Hepatocyte (in vitro differentiated cells): Measurements from ENCODE around the gene SDK1. TPM values are rescaled to one million over a fixed set of nuclear protein-coding genes. Genes with fewer than 3 reads are reported as not detected.

Experiments used
- DNase-seq: peaks from one replicate; pipeline ENCODE4 v3.0.0-alpha.2; 2016; ENCODE audit warnings: low spot score
- H2AFZ ChIP-seq: fragments of 200-600 bp; sonication (generic); 2 replicates; pipeline ENCODE4 v1.6.0; 2016; ENCODE audit warnings: antibody characterized with exemption, mild to moderate bottlenecking
- H3K27ac ChIP-seq: fragments of 200-600 bp; sonication (generic); 2 replicates; pipeline ENCODE4 v1.5.1; 2016; ENCODE audit warnings: mild to moderate bottlenecking
- H3K27me3 ChIP-seq: fragments of 200-600 bp; sonication (generic); 2 replicates; pipeline ENCODE4 v1.6.1; 2016
- H3K36me3 ChIP-seq: fragments of 200-600 bp; sonication (generic); replicated peaks from 2 replicates; pipeline ENCODE4 v1.5.1; 2016; ENCODE audit warnings: low read depth; ENCODE audit not compliant: insufficient read depth
- H3K4me1 ChIP-seq: fragments of 200-600 bp; sonication (generic); 2 replicates; pipeline ENCODE4 v1.5.1; 2016; ENCODE audit warnings: mild to moderate bottlenecking, moderate library complexity; ENCODE audit not compliant: insufficient read depth
- H3K4me2 ChIP-seq: fragments of 200-600 bp; sonication (generic); 2 replicates; pipeline ENCODE4 v1.6.0; 2016
- H3K4me3 ChIP-seq: fragments of 200-600 bp; sonication (generic); 2 replicates; pipeline ENCODE4 v1.5.1; 2016; ENCODE audit warnings: mild to moderate bottlenecking
- H3K79me2 ChIP-seq: fragments of 200-600 bp; sonication (generic); 2 replicates; pipeline ENCODE4 v1.6.0; 2017; ENCODE audit warnings: mild to moderate bottlenecking
- H3K9me2 ChIP-seq: fragments of 200-600 bp; sonication (generic); replicated peaks from 2 replicates; pipeline ENCODE4 v1.6.0; 2017; ENCODE audit warnings: mild to moderate bottlenecking; ENCODE audit not compliant: insufficient read depth
- H3K9me3 ChIP-seq: fragments of 200-600 bp; sonication (generic); 2 replicates; pipeline ENCODE4 v1.5.1; 2016; ENCODE audit warnings: low read depth, mild to moderate bottlenecking
- H4K20me1 ChIP-seq: fragments of 200-600 bp; sonication (generic); 2 replicates; pipeline ENCODE4 v1.6.0; 2016; ENCODE audit warnings: mild to moderate bottlenecking; ENCODE audit not compliant: insufficient read depth, poor library complexity, severe bottlenecking
- CTCF ChIP-seq: fragments of 200-600 bp; sonication (generic); IDR thresholded peaks from 2 replicates; pipeline ENCODE4 v1.5.1; 2016; ENCODE audit warnings: antibody characterized with exemption, mild to moderate bottlenecking; ENCODE audit not compliant: poor library complexity
- EZH2 ChIP-seq: fragments of 200-600 bp; sonication (generic); IDR thresholded peaks from 2 replicates; pipeline ENCODE4 v1.6.1; 2016; ENCODE audit warnings: antibody characterized with exemption, mild to moderate bottlenecking, borderline replicate concordance
- EZH2phosphoT487 ChIP-seq: fragments of 200-600 bp; sonication (generic); IDR thresholded peaks from one replicate; pipeline ENCODE4 v1.6.1; 2018; ENCODE audit warnings: antibody characterized with exemption, mild to moderate bottlenecking, low read depth, moderate library complexity; ENCODE audit not compliant: unreplicated experiment, severe bottlenecking
- WGBS: methylation state at CpG from one replicate; pipeline ENCODE4 v1.1.6; 2016; ENCODE audit warnings: low lambda C conversion rate; ENCODE audit errors: missing lambda C conversion rate; 5-methylcytosine and 5-hydroxymethylcytosine counted together
- polyA plus RNA-seq: library from polyadenylated mRNA; unstranded; fragments of >200 nt; fragmentation: Nextera tagmentation; extraction: Ambion mirVana; gene quantifications from 2 replicates; pipeline ENCODE4 v1.2.1, GENCODE V29; 2016
- total RNA-seq: library from RNA; depleted of rRNA; stranded (reverse); fragments of >200 nt; gene quantifications from 2 replicates; pipeline ENCODE4 v1.2.3, GENCODE V29; 2014

The SDK1 gene
- total and polyA plus RNA-seq, 2 experiments from 2014 or later = 4.3 to 10.0 TPM

GRCh38 chr7:4154882-4155535 lies 854.0 kb downstream of the SDK1 start:
- no peak overlapping the region for H3K27ac ChIP-seq
- H3K79me2 ChIP-seq = no peaks in the 10 kb centered on the region
- no peak overlapping the region for H2AFZ ChIP-seq
- DNase-seq = no peak
- no peaks in the 10 kb centered on the region for H3K9me2 ChIP-seq
- H3K36me3 ChIP-seq = no peaks in the 10 kb centered on the region
- H3K4me2 ChIP-seq = no peak overlapping the region
- no peak for TF ChIP-seq CTCF
- no peak for TF ChIP-seq EZH2
- TF ChIP-seq EZH2phosphoT487 = no peak
- no peaks in the 10 kb centered on the region for H3K9me3 ChIP-seq
- peaks cover 4% of the 10 kb centered on the region for H3K4me1 ChIP-seq
- 89% methylated on average over 12 of the region's 12 CpGs for WGBS
- no peaks in the 10 kb centered on the region for H4K20me1 ChIP-seq
- no peaks in the 10 kb centered on the region for H3K27me3 ChIP-seq
- H3K4me3 ChIP-seq = no peak overlapping the region

- no peaks in the 10 kb centered on the region for H3K27me3 ChIP-seq
- H3K4me2 ChIP-seq = no peak overlapping the region
- no peak overlapping the region for H2AFZ ChIP-seq
- H3K9me2 ChIP-seq = no peaks in the 10 kb centered on the region
- no peak overlapping the region for H3K4me3 ChIP-seq
- H4K20me1 ChIP-seq = no peaks in the 10 kb centered on the region
- H3K27ac ChIP-seq = peak overlapping the region; percentile 16
- TF ChIP-seq EZH2phosphoT487 (no peak), CTCF (no peak), EZH2 (no peak)
- DNase-seq = peak; percentile 23
- H3K79me2 ChIP-seq = no peaks in the 10 kb centered on the region
- no peaks in the 10 kb centered on the region for H3K9me3 ChIP-seq
- 59% methylated on average over 5 of the region's 5 CpGs for WGBS
- H3K36me3 ChIP-seq = no peaks in the 10 kb centered on the region
- H3K4me1 ChIP-seq = peaks cover 4% of the 10 kb centered on the region
Observed at GRCh38 chr7:4156190-4156589, 855.1 kb downstream of the SDK1 start.

DNA sequence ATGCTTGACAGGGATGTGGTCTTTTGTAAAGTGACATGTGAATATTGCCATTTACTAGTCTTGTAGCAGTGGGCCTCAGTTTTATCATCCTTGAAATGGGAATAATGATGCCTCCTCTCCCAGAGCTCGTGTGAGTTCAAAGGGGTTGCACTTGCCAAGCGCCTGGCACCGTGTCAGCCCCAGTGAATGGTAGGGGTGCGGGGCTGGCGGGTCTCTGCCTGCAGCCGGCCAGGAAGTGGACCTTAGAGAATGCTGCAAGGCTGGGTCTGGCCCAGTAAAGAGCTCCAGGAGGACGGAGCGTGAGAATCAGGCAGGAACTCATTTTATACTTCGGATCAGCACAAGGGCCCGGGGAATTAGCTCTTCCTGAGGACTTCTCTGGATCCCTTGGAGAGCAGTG lies 856.6 kb downstream of the SDK1 start:
- H3K4me3 ChIP-seq = no peak overlapping the region
- H4K20me1 ChIP-seq = no peaks in the 10 kb centered on the region
- H2AFZ ChIP-seq = no peak overlapping the region
- TF ChIP-seq EZH2phosphoT487 = no peak
- no peak for TF ChIP-seq EZH2
- no peak for TF ChIP-seq CTCF
- no peaks in the 10 kb centered on the region for H3K36me3 ChIP-seq
- H3K79me2 ChIP-seq = no peaks in the 10 kb centered on the region
- no peaks in the 10 kb centered on the region for H3K9me3 ChIP-seq
- no peaks in the 10 kb centered on the region for H3K9me2 ChIP-seq
- 97% methylated on average over 10 of the region's 10 CpGs for WGBS
- DNase-seq = no peak
- no peaks in the 10 kb centered on the region for H3K27me3 ChIP-seq
- no peak overlapping the region for H3K4me2 ChIP-seq
- peaks cover 4% of the 10 kb centered on the region for H3K4me1 ChIP-seq
- no peak overlapping the region for H3K27ac ChIP-seq
